Non-pigmented ciliary epithelial cell (primary cell): ENCODE results near the gene JARID2.

Experiments
- DNase-seq: peaks from one replicate; pipeline ENCODE4 v3.0.0-alpha.2; 2010; ENCODE audit warnings: low read depth

The JARID2 gene

DNA sequence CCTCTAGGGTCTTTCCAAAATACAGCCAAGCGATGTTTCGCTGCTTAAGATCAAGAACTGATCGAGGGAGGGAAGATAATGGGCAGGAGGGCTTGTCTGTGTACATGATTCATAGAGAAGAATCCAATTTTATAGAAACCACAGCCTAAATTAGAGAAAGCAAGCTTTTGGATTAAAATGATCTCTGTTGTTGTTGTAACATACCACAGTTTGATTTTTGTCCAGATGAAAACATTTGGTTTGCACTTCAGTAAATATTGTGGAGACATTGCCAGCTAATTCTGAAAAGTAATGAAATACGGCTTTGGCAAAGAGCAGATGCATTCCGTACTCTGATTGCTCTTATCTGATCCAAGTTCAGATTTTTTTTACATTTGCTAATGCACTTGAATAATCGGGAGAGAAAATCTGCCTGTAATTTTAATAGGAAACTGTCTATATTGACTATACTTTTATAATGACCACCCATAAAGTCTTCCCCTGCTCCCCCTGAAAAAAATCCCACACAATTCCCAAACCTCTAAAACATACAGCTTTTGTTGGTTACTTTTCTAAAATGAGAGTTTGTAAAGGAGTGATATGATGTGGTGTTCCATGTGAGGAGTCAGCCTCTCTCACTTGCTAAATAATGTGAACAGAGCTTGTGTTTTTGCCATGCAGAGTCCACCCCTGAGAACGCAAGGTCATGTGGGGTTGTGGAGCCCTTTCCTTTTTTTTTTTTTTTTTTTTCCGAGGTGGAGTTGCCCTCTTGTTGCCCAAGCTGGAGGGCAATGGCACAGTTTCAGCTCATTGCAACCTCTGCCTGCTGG, 217.1 kb downstream of the JARID2 start:
- no peak for DNase-seq

DNA sequence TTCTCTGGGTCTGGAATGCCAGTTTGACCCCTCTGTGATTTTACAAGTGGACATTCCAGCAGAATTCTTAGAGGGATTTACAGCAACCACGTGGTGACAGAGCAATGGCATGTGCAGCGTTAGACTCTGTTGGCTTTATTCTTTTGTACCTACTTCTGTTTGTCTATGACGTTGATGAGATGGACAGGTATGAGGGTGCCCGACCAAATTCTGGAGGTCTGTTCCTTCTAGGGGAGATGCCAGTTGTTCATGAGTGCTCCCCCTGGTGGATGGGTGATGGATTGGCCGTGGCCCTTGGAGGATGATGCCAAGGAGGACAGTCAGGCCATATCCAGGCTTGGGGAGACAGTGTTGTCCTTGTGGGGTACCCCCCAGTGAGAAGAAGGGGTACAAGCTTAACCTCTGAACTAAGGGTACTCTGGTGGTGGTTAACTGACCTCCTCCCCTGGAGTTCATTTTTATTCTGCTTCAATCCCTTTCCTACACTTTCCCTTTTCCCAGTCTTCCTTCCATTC, 218.4 kb downstream of the JARID2 start:
- no peak for DNase-seq

DNA sequence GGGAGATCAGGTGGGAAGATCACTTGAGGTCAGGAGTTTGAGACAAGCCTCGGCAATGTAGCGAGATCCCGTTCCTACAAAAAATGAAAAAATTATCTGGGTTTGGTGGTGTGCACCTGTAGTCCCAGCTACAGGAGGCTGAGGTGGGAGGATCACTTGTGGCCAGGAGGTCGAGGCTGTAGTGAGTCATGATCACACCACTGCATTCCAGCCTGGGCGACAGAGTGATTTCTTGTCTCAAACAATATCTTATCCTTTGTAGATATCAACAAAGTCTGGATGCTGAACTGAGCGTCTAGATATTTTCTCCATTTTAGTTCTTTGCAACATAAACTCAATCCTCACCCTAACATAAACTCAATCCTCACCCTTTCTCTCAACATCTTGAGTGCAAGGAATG, 219.3 kb downstream of the JARID2 start:
- DNase-seq, result no peak

DNA sequence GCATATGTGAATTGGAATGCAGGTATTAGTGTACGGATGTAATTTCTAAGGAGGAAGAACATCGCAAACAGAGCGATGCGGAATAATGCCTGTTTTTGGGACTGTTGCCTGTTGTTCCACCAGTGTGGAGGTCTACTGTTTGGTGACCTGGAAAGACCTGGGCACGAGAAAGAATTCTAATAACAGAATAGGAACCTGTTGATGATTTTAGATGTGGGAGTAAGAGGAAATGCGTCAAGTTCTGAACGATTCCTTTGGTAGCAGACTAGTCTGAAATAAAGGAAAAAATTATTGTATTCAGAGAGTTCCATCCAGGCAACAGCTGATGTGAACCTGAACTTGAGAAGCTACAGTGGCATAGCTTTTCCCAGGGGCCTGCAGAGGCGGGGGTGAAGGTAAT, 224.9 kb downstream of the JARID2 start:
- DNase-seq, result no peak

DNA sequence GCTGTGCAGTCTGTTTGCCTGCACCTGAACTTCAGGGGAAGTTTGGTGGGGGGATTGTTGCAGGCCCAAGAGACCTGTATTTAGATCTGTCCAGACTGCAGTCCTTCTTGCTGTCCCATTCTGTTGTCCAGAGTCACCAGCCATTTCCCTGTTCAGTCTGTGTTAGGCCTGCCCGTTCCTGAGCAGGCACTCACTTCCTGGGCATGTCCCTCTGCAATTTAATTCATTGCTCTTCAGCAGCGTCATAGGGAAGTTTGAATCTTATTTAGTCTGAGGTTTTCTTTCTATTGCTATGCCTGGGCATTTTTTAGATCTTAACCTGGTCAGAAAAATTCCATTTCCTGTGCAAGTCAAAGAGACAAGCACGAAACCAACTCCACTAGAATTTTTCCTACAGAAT, 226.8 kb downstream of the JARID2 start:
- no peak for DNase-seq

DNA sequence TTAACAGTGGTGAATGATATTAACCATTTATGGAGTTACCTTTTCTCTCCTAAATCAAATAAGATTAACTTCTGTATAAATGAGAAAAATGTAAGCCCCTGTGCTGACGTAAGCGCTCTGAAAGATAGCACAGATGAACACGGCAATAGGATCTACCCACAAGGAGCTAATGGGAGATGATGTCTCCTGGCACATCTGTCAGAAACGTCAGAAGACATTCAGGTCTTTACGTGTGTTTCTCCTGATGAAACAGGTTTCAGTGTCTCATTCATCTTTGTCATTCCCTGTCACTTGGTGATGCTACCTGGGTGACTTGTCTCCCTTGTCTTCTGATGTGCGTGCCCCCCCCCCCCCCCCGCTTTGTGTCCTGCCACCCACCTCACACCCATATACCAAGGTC, 227.3 kb downstream of the JARID2 start:
- no peak for DNase-seq

DNA sequence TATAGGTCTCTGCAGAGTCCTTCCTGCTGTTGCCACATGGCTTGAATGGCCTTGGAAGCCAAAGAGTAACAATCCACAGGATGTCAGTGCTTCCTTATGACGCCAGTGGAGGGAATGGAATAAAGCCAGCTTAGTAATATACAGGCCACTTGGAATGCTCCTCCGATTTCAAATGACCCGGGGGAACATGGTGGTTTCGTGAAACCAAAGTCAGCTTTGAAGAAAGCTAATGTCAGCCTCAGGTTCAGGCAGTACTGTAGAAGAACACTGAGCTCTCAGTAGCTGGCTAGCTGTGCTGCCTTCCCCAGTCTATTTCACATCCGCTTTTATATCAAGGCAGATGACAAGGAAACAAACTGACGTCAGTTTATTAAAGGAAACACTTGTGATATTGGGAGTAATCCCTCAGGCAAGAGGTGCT, 227.9 kb downstream of the JARID2 start:
- no peak for DNase-seq

DNA sequence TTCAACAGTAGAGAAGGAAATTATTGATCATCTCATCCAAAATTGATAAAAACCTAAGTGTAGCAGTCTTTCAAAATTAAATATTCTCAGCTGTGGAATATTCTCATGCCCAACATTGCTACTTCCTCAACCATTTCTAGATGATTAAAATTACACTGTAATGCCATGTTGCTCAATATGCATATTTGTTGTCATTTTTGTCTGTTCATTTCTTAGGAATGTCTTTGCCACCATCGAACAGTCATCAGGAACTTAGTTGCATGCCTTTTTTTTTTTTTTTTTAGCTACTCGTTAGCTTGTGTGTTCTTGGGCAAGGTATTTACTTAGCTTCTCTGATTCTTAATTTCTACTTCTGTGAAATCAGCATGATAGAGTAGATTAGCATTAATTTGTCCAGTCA, 228.3 kb downstream of the JARID2 start:
- DNase-seq, result no peak

DNA sequence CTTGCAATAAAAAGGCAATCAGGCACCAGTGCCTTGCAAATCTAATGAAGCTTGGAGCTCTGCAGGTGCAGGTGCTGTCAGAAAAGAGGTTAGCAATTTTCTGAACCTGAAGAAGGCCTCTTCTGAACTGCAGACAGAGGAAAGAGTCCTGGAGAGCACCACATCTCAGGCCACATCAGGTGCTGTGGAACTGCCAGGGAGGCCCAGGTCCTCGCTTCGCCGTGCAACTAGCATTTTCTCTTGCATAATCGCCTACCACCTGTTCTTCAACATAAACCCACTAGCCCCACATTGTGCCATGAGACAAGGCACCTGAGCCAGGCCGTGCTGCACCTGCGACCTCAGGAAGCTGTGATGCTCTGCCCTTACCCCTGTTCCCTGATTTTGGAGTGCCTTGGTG, 229.4 kb downstream of the JARID2 start:
- no peak for DNase-seq

DNA sequence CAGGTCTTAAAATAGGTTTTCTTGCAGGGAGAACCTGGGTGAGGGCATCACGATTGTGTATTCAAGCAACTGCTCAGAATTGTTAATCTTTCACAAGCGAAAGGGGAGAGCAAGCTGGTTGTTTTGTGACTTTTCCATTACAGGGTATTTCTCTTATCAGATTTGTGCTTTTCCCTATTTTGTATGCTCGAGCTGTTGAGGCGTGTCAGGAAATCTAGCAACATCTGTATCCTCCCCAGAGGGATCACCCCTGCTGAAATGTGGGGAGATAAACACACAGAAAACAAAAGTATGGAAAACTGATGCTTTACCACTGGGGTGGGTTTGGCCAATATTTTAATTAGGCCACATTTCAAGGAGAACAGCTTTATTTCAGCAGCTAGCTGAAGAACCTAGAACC, 230.0 kb downstream of the JARID2 start:
- DNase-seq, result no peak

DNA sequence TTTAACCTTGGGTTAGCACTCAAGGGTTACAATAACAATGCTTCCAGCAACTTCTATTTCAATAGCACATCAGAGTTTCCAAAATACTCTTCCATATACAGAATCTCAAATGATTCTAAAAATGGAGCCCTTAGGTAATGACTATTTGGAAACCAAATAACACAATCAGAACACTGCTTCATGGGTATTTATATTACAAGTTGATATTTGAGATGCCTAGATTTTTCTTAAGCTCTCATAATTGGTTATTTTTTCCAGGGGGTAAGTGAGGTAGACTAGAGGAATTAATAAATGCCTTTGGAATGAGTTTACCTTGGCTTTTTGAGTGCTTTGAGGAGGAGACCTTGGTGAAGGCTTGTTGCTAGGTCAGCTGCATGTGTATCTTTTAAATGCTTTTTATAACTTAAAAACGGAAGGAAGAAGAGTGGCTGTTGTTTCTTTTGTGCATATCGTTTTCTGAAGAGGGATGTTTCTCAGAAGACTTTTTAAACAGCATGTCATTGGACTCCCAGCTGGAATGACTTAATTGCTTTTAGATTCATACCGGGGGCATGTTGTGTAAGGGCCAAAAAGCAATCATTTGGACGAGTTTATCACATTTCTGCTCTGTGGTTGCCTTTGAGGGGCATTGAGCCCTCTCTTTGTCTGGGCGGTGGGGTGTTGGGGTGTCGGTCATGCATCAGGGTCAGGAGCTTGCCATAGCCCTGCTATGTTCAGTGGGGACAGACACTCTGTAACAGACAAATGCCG, 230.9 kb downstream of the JARID2 start:
- no peak for DNase-seq

DNA sequence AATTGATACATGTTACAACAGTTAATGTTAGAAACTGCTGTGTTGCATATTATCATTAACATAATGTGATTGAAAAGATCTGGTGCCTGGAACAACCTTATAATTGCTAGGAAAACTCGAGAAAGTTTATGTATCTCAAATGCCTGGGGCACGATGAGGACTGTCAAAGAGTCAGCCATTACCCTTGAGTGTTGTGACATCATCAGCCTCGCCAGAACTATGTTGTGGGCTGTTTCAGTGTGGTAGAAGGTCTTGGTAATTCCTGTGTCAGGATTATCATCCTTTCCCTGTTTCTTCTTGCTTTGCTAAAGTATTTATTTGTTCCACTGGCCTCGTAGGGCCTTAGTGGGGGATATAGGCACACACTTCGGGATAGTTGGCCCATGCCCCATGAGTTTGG, 231.9 kb downstream of the JARID2 start:
- DNase-seq, result no peak

DNA sequence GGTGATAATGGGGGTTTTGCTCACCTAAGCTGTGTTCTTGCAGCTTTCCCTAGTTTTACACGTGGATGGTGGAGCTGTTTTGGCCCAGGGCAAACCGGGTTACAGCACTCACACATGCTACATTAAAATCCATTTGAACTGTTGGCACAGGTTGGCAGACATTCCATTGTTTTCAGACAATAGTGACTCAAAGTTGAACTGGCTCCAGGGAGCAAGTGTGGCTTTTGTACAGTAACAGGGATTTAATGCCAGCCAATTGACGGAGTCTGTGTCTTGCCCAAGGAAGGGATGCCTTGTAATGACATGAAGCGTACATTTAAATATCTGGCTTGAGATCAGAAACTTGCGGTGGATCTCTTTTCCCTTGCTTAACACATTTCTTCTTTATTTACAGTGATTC, 233.9 kb downstream of the JARID2 start:
- DNase-seq, result no peak

DNA sequence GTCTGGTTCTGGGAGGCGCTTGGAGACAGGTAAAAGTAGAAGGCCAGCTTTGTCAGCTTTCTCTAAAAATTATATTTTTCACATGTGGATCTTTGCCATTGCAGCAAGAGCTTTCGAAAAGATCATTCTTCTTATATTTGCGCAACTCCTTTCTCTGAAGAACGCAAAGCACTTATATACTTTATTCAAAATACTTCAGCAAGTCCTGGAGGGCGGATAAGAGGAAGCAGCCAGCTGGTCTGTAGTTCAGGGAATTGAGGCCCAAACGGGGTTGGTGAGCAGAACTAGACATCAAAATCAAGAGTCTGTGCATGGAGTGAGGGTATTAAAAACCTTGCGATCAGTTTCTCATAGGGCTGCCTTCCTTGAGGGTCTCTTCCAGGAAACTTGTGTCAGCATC, 234.7 kb downstream of the JARID2 start:
- no peak for DNase-seq

DNA sequence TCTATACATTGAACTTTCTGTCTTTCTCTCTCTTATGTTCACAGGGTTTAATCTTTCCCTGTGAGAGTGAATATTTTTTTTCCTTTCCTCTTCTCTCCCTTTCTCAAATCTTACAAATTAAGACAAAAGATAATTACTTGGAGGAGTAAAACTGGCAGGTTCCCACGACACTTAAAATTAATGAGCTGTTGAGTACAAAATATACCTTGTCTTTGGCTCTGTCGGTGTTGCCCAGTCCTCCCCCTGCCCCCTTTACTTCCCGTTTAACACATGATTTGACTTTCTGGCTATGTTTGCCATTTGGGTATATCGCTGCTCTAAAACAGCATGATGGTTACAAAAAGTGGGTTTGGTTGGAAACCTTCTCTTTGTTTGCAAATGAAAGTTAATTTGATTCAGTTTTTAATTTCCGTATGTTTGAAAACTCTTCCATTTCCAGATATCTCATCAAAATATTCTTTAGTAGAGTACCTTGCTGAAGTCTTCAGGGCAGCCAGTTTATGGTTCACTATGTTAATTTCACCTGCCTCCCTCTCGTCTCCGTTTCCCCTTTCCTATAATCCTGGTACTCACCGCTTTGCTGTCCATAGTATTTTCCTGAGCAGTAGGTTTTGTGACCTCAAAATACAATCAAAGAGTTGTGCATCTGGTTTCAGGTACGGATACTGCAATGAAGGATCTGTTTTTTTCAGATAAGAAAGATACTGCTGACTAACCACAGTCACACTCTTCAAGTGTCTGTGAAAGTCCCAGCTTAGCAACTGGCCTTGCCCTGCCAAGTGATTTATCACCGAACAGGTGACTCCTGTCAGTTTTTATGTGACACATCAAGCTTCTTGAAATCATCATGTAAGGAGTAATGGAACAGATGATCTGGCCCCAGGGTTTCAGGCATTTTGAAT, 235.8 kb downstream of the JARID2 start:
- DNase-seq, result no peak

DNA sequence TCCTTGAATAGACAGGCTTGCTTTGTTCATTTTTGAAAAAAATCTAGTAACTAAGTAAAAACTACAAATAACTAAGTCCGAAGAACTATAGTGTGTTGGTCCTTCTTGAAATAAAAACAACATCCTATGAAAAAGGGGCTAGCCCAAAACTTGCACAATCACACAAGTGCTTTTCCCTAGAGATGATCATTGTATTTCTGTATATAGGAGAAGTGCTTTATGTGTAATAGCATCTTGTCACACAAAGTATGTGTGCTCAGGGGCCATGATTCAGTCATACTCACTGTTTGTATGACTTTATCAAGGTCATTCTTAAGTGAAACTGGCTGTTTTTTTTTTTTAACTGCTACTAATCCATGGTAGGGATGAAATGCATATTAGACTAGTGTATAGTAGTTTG, 237.2 kb downstream of the JARID2 start:
- DNase-seq, result no peak

DNA sequence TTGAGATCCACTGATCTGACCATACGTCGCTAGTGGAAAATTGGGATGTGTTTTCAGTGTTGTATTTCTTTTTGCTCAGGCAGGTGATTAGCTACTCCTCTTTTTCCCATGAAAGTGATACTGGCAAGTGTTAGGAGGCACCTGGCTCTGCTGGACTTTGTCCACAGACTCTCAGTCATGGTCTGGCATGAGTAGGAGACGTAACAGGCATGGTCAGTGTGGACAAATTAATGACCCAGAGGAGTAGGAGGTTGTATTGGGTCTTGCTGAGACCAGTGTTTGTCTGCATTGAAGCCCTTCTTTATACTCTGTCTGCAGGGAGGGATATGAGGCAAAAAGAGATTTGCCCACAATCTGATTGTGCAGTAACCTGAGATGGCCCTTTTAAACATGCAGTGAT, 238.3 kb downstream of the JARID2 start:
- DNase-seq, result no peak

DNA sequence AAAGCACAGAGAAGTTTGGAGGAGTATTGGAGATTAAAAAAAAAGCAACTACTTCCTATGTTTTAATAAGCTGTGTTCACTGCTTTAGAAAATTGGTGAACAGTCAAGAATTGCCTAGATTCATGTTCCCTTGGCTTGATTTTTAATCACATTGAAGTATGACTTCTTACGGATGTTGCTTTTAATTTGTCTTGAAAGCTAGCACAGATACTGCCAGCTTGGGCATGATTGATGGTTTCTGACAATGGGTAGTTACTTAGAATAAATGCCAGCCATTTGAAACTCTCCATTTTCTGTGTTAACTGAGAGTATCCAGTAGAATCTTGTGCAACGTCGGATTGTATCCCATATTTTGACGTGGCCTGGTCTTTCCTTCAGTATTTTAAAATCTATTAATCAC, 239.0 kb downstream of the JARID2 start:
- DNase-seq, result no peak

DNA sequence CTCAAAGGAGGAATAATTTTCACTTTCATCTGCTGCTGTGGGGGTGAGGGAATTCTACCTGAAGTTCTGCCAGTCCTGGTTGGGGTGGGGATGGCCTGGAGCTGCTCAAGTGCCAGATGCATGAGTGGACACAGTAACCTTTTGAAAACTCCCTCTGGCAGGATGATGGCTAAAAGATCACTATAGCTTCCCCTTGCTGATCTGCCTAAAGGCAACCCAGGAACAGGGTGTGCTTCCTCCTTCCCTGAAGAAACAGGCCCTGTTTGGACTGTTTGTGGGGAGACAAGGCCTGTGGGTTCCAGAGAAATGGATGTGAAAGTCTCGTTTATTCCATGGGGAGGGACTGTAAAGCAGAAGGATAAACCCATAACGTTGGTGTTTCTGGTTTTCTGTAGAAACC, 240.1 kb downstream of the JARID2 start:
- no peak for DNase-seq

DNA sequence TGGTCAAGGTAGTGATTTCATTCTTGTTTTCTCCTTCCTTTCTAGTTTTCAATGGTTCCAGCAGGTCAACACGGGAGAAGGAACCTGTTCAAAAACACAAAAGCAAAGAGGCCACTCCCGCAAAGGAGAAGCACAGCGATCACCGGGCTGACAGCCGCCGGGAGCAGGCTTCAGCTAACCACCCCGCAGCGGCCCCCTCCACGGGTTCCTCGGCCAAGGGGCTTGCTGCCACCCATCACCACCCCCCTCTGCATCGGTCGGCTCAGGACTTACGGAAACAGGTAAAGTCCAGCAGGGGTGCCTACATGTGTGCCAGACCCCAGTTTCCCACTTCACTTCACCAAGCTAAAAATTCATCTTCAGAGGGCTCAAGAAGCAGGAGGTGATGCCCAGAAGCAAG, 241.4 kb downstream of the JARID2 start:
- no peak for DNase-seq

DNA sequence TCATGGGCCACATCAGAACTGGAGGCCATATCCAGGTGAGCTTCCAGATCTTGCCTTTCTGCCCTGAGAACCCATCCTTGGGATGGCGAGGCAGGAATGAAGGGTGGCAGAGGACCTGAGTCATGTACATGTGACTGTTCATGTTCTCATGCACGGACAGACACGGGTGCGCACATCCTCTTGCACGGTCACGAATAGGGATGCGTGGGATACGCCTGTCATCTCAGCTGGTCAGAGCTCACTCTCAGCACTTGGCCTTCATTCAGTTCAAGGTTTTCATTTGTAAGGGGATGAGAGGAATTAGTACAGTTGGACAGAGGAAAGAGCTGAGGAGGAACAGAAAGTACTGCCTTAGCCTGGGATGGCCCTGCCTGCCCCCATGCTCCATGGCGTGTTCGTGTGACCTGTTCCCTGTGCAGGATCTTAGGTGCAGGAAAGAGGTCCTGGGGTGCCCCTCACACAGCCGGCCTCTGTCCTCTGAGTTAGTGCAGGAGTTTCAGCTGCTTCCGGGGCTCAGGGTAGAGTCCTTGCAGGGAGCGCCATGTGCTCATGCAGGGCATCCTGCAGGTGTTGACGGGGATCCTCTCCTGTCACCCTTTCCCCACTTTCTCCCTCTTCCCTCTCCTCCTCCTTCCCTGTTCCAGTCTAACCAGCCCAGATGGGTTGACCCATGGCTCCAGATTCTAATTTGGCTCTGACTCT, 243.5 kb downstream of the JARID2 start:
- no peak for DNase-seq
